Gastroesophageal sphincter (tissue), 4 donors: Measurements from ENCODE around the gene HSD11B1L. TPM values are rescaled to one million over a fixed set of nuclear protein-coding genes. Genes with fewer than 3 reads are reported as not detected.
A peak's percentile ranks its signal among the peaks of the same experiment; 100 is the strongest.

ENCODE experiments used
- ATAC-seq: fragments of 150-250 bp; one replicate; pipeline ENCODE4 v1.9.1; 2016; ENCODE audit warnings: mild to moderate bottlenecking, moderate library complexity
- H3K27ac ChIP-seq, 4 donors: fragments of 200-600 bp; sonication (generic) in 3 of 4; 1 replicate in 3 of 4; 2 replicates in 1 of 4; pipeline ENCODE4 v1.5.1; 2016 to 2019
- H3K27me3 ChIP-seq: fragments of 200-600 bp; sonication (generic); one replicate; pipeline ENCODE4 v1.5.1; 2019
- H3K36me3 ChIP-seq, 2 donors: fragments of 200-600 bp; sonication (generic); one replicate each; pipeline ENCODE4 v1.5.1; 2019; ENCODE audit warnings: control low read depth in 1 of 2
- H3K4me1 ChIP-seq, 3 donors: fragments of 200-600 bp; sonication (generic); 1 replicate in 2 of 3; 2 replicates in 1 of 3; pipeline ENCODE4 v1.5.1; 2016 to 2019; ENCODE audit warnings: control low read depth in 2 of 3
- H3K4me3 ChIP-seq, 2 donors: fragments of 200-600 bp; sonication (generic); one replicate each; pipeline ENCODE4 v1.5.1; 2019; ENCODE audit warnings: mild to moderate bottlenecking in 1 of 2, moderate library complexity in 1 of 2
- H3K9me3 ChIP-seq, 3 donors: fragments of 200-600 bp; sonication (generic); one replicate each; pipeline ENCODE4 v1.5.1; 2017 to 2019; ENCODE audit warnings: control low read depth in 2 of 3
- CTCF ChIP-seq, 4 experiments: fragments of 200-600 bp in 2 of 4; fragments of 450-650 bp in 2 of 4; sonication (generic) in 1 of 4; IDR thresholded peaks; one replicate each; pipeline ENCODE4 v1.5.1; 2017 to 2019; ENCODE audit warnings: antibody characterized with exemption in 4 of 4, mild to moderate bottlenecking in 2 of 4, moderate library complexity in 2 of 4
- EP300 ChIP-seq: sonication (generic); formaldehyde crosslinking; IDR thresholded peaks from one replicate; pipeline ENCODE4 v1.6.1; 2017; ENCODE audit warnings: antibody characterized with exemption, mild to moderate bottlenecking
- POLR2A ChIP-seq, 2 donors: fragments of 450-650 bp; IDR thresholded peaks; one replicate each; pipeline ENCODE4 v1.6.1; 2017; ENCODE audit warnings: antibody characterized with exemption in 2 of 2, mild to moderate bottlenecking in 2 of 2, moderate library complexity in 1 of 2
- POLR2AphosphoS5 ChIP-seq: sonication (generic); formaldehyde crosslinking; IDR thresholded peaks from one replicate; pipeline ENCODE4 v1.6.1; 2017; ENCODE audit warnings: antibody characterized with exemption
- WGBS, 2 donors: methylation state at CpG; one replicate each; pipeline ENCODE4 v1.1.5; 2018; ENCODE audit warnings: low coverage in 1 of 2; 5-methylcytosine and 5-hydroxymethylcytosine counted together
- total RNA-seq, 4 donors: library from RNA; depleted of rRNA; stranded (reverse); fragments of >200 nt; gene quantifications; one replicate each; pipeline ENCODE4 v1.1.0, GENCODE V29; 2016

Gene HSD11B1L
- total RNA-seq, 4 donors from 2014 or later, result 11.2 to 22.9 (median 18.9) TPM

GRCh38 chr19:5718579-5719273 is 37.9 kb downstream of the HSD11B1L start:
- Histone ChIP-seq H3K4me3 (peak overlapping the region; percentile 90 to 99), H3K36me3 (peaks cover 0 to 15% of the 10 kb centered on the region in 2 donors), H3K4me1 (peaks cover 0 to 42% (median 15%) of the 10 kb centered on the region in 3 donors), H3K27ac (peak overlapping the region in 3 of 4 donors; percentile 94 to 99 (median 98)), H3K27me3 (no peaks in the 10 kb centered on the region), H3K9me3 (no peaks in the 10 kb centered on the region)
- no peak for ATAC-seq
- WGBS, 2 donors, result 13 to 29% methylated on average over 10 to 11 of the region's 11 CpGs
- TF ChIP-seq POLR2A (IDR thresholded peaks at IDR 0.05) (no peak), CTCF (IDR thresholded peaks at IDR 0.05) (no peak), EP300 (no peak), POLR2AphosphoS5 (no peak)

- Histone ChIP-seq H3K36me3 (peaks cover 0 to 8% of the 10 kb centered on the region in 2 donors), H3K9me3 (no peaks in the 10 kb centered on the region), H3K4me1 (peaks cover 0 to 42% (median 15%) of the 10 kb centered on the region in 3 donors), H3K27me3 (no peaks in the 10 kb centered on the region), H3K27ac (peak overlapping the region; percentile 94 to 99 (median 96)), H3K4me3 (peak overlapping the region; percentile 90 to 99)
- ATAC-seq, result no peak
- WGBS, 2 donors, result 0% methylated on average over 14 to 16 of the region's 58 CpGs
- TF ChIP-seq POLR2A (IDR thresholded peaks at IDR 0.05), result no peak
- TF ChIP-seq CTCF (IDR thresholded peaks at IDR 0.05), result peak in 2 of 4 experiments; percentile 9 to 20
Measured at GRCh38 chr19:5719274-5719960, 38.6 kb downstream of the HSD11B1L start.

GRCh38 chr19:5719961-5720790 is 39.3 kb downstream of the HSD11B1L start, which contains the start of the genes CATSPERD and LONP1:
Gene CATSPERD (plus strand): TSS chr19:5720637. CDS start chr19:5720738, 101 bp downstream.
Gene LONP1 (minus strand): TSS chr19:5720146. CDS start chr19:5720132, 14 bp downstream.
- H3K27me3 ChIP-seq, result no peaks in the 10 kb centered on the region
- peak; percentile 98 for ATAC-seq
- 0% methylated on average over 1 to 10 of the region's 90 CpGs for WGBS, 2 donors

More at GRCh38 chr19:5719961-5720790, 39.3 kb downstream of the HSD11B1L start, which contains the start of the genes CATSPERD and LONP1:
- peaks cover 0 to 8% of the 10 kb centered on the region in 2 donors for H3K36me3 ChIP-seq
- H3K9me3 ChIP-seq, result no peaks in the 10 kb centered on the region
- H3K27ac ChIP-seq, result peak within 1 kb of the TSS; percentile 94 to 99 (median 96)
- TF ChIP-seq EP300, result no peak
- TF ChIP-seq POLR2AphosphoS5, result peak; percentile 96
- TF ChIP-seq CTCF (IDR thresholded peaks at IDR 0.05), result peak in 3 of 4 experiments; percentile 97 to 99 (median 98)
- TF ChIP-seq POLR2A (IDR thresholded peaks at IDR 0.05), result peak; percentile 84 to 87
- peak within 1 kb of the TSS; percentile 90 to 99 for H3K4me3 ChIP-seq
- H3K4me1 ChIP-seq, result peaks cover 0 to 42% (median 15%) of the 10 kb centered on the region in 3 donors
